Fibroblast of skin of right quadriceps (primary cell): ENCODE results near the gene TRIM61.
"Not testable (repeated sequence)": the region's sequence is repeated elsewhere in the genome, so short reads cannot be mapped to it uniquely, and the experiment has no call there.

Experiments used
- DNase-seq: peaks from one replicate; pipeline ENCODE4 v3.0.0-alpha.2; 2013

Gene TRIM61

GRCh38 chr4:164977243-164978164 lies at the start of gene TRIM61:
TRIM61 (minus strand) TSS chr4:164977657; CDS start chr4:164970002, 7,655 bp downstream.
- peak; percentile 70 for DNase-seq

- not testable (repeated sequence) for DNase-seq
These were observed 48.3 kb upstream of the TRIM61 start for GRCh38 chr4:165025782-165026181.

GRCh38 chr4:165019995-165020394 lies 42.5 kb upstream of the TRIM61 start:
- not testable (repeated sequence) for DNase-seq

- DNase-seq, result no peak
These were observed 39.5 kb upstream of the TRIM61 start for GRCh38 chr4:165016971-165017370.

- no peak for DNase-seq
These were observed 36.2 kb upstream of the TRIM61 start for GRCh38 chr4:165013691-165014090.

- DNase-seq, result no peak
These were observed 33.9 kb upstream of the TRIM61 start for GRCh38 chr4:165011403-165011802.

- DNase-seq, result no peak
These were observed 33.5 kb upstream of the TRIM61 start for GRCh38 chr4:165010991-165011390.

GRCh38 chr4:165010487-165010886 lies 33.0 kb upstream of the TRIM61 start:
- no peak for DNase-seq

- no peak for DNase-seq
These were observed 32.2 kb upstream of the TRIM61 start for GRCh38 chr4:165009493-165010227.

- no peak for DNase-seq
These were observed 29.4 kb upstream of the TRIM61 start for GRCh38 chr4:165006886-165007285.

GRCh38 chr4:165006456-165006855 lies 29.0 kb upstream of the TRIM61 start:
- DNase-seq, result no peak

GRCh38 chr4:165005352-165005925 lies 28.0 kb upstream of the TRIM61 start:
- DNase-seq, result no peak

GRCh38 chr4:165001957-165002356 lies 24.5 kb upstream of the TRIM61 start:
- not testable (repeated sequence) for DNase-seq

- DNase-seq, result not testable (repeated sequence)
These were observed 21.1 kb upstream of the TRIM61 start for GRCh38 chr4:164998526-164999080.

GRCh38 chr4:164997941-164998340 lies 20.5 kb upstream of the TRIM61 start:
- DNase-seq, result no peak

GRCh38 chr4:164997324-164997723 lies 19.9 kb upstream of the TRIM61 start:
- no peak for DNase-seq

- DNase-seq, result not testable (repeated sequence)
These were observed 18.7 kb upstream of the TRIM61 start for GRCh38 chr4:164996123-164996522.

- not testable (repeated sequence) for DNase-seq
These were observed 13.3 kb upstream of the TRIM61 start for GRCh38 chr4:164990786-164991185.

- no peak for DNase-seq
These were observed 12.0 kb upstream of the TRIM61 start for GRCh38 chr4:164989471-164989870.

- DNase-seq, result not testable (repeated sequence)
These were observed 5.5 kb downstream of the TRIM61 start for GRCh38 chr4:164971929-164972328.

- DNase-seq, result peak; percentile 23
These were observed 17.6 kb downstream of the TRIM61 start for GRCh38 chr4:164959896-164960295.

GRCh38 chr4:164959421-164959820 lies 18.0 kb downstream of the TRIM61 start:
- DNase-seq, result peak; percentile 8
